GM12878 (cell line): Measurements from ENCODE around the gene MGMT. TPM values are rescaled to one million over a fixed set of nuclear protein-coding genes. Genes with fewer than 3 reads are reported as not detected.

Experiments used
- ATAC-seq: fragments of 200-7000 bp; cut with Tn5 transposase; 3 replicates; pipeline ENCODE4 v1.9.1; 2020; ENCODE audit warnings: mild to moderate bottlenecking, moderate library complexity
- BruUV-seq: library from RNA; stranded (reverse); fragments of 400-500 nt; replicated peaks from 2 replicates; lab custom pipeline; 2021; lab: Mats Ljungman, UMichigan
- CTCF ChIA-PET: fragments of 300-600 bp; sonication (Branson Sonifier 250); formaldehyde crosslinking; extraction: SDS; loops from one replicate; lab custom pipeline; 2021; ENCODE audit warnings: inconsistent platforms; lab: Yijun Ruan, JAX
- POLR2A ChIA-PET: fragments of 350-600 bp; formaldehyde crosslinking; extraction: SDS; loops from one replicate; lab custom pipeline; 2021; ENCODE audit warnings: inconsistent platforms; lab: Charles Lee
- RAD21 ChIA-PET: fragments of 300-600 bp; sonication (Branson Sonifier 250); formaldehyde crosslinking; loops from one replicate; lab custom pipeline; 2023; ENCODE audit warnings: antibody characterized with exemption; ENCODE audit not compliant: unreplicated experiment; lab: Charles Lee
- SMC1A ChIA-PET: fragments of 300-600 bp; sonication (Branson Sonifier 250); formaldehyde crosslinking; loops from one replicate; lab custom pipeline; 2023; ENCODE audit not compliant: unreplicated experiment, uncharacterized antibody; lab: Charles Lee
- DNase-seq: peaks from one replicate; pipeline ENCODE4 v3.0.0-alpha.2; 2011; ENCODE audit warnings: low read depth, low spot score
- FAIRE-seq: peaks from 3 replicates; lab custom pipeline; 2011; peaks lifted over from hg19 to GRCh38; lab: Jason Lieb, UNC
- H2AFZ ChIP-seq: 2 replicates; pipeline ENCODE4 v1.6.0; 2011; ENCODE audit warnings: low read depth, low read length, control low read depth; ENCODE audit not compliant: control insufficient read depth
- H3K27ac ChIP-seq: 2 replicates; pipeline ENCODE4 v1.5.1; 2011; ENCODE audit warnings: control low read depth; ENCODE audit not compliant: control insufficient read depth, insufficient read depth
- H3K27me3 ChIP-seq, 2 experiments: replicated peaks in 1 of 2; 2 replicates each; pipeline versions ENCODE4 v1.6.0 to v1.6.1; 2011; ENCODE audit warnings: low read length in 1 of 2; ENCODE audit not compliant: control insufficient read depth in 2 of 2, insufficient read depth in 2 of 2
- H3K36me3 ChIP-seq, 2 experiments: 2 replicates each; pipeline ENCODE4 v1.5.1; 2011; ENCODE audit warnings: low read length in 1 of 2; ENCODE audit not compliant: control insufficient read depth in 2 of 2, insufficient read depth in 2 of 2
- H3K4me1 ChIP-seq: 2 replicates; pipeline ENCODE4 v1.6.1; 2011; ENCODE audit warnings: mild to moderate bottlenecking, low read length, moderate library complexity, mixed read lengths; ENCODE audit not compliant: control insufficient read depth, insufficient read depth
- H3K4me2 ChIP-seq: 2 replicates; pipeline ENCODE4 v1.6.0; 2011; ENCODE audit warnings: control low read depth; ENCODE audit not compliant: control insufficient read depth, insufficient read depth
- H3K4me3 ChIP-seq: fragments of 200-600 bp; sonication (generic); 2 replicates; pipeline ENCODE4 v1.5.1; 2016
- H3K79me2 ChIP-seq: 2 replicates; pipeline ENCODE4 v1.6.0; 2011; ENCODE audit warnings: low read length; ENCODE audit not compliant: control insufficient read depth, insufficient read depth
- H3K9ac ChIP-seq: 2 replicates; pipeline ENCODE4 v1.8.0; 2011; ENCODE audit warnings: low read length, control low read depth, mixed read lengths; ENCODE audit not compliant: control insufficient read depth, insufficient read depth
- H3K9me3 ChIP-seq: replicated peaks from 3 replicates; pipeline ENCODE4 v1.5.1; 2011; ENCODE audit warnings: mild to moderate bottlenecking, low read length; ENCODE audit not compliant: control insufficient read depth, insufficient read depth
- H4K20me1 ChIP-seq: 2 replicates; pipeline ENCODE4 v1.6.0; 2011; ENCODE audit not compliant: control insufficient read depth, insufficient read depth
- BRCA1 ChIP-seq: IDR thresholded peaks from 2 replicates; pipeline ENCODE4 v1.6.1; 2011; ENCODE audit warnings: low read depth, low read length, improper control_type of control experiment
- CBX3 ChIP-seq: fragments of 200-600 bp; sonication (generic); IDR thresholded peaks from 2 replicates; pipeline ENCODE4 v1.6.1; 2016; ENCODE audit warnings: low read depth, borderline replicate concordance
- GABPA ChIP-seq: IDR thresholded peaks from 2 replicates; pipeline ENCODE4 v1.6.1; 2014; ENCODE audit warnings: antibody characterized with exemption, low read depth, mild to moderate bottlenecking, inconsistent platforms
- IRF3 ChIP-seq: fragments of 450-650 bp; IDR thresholded peaks from 2 replicates; pipeline ENCODE4 v1.6.1; 2014; ENCODE audit warnings: mild to moderate bottlenecking
- NR2C1 ChIP-seq: fragments of 450-650 bp; IDR thresholded peaks from 2 replicates; pipeline ENCODE4 v1.6.1; 2017; ENCODE audit warnings: antibody characterized with exemption, mild to moderate bottlenecking, moderate library complexity
- WGBS: methylation state at CpG from one replicate; pipeline ENCODE4 v1.1.6; 2016; ENCODE audit warnings: low lambda C conversion rate; ENCODE audit not compliant: insufficient replicate concordance, insufficient coverage; ENCODE audit errors: missing lambda C conversion rate; 5-methylcytosine and 5-hydroxymethylcytosine counted together
- in situ Hi-C: fragments of 300-500 bp; cut with MboI; formaldehyde crosslinking; loops from 9 replicates; pipeline ENCODE4 v1.14.3; 2018; ENCODE audit warnings: mixed read lengths
- intact Hi-C: fragments of 100-400 bp; cut with micrococcal nuclease; formaldehyde crosslinking; loops from one replicate; pipeline ENCODE4 v1.14.2; 2022; ENCODE audit not compliant: unreplicated experiment
- polyA plus RNA-seq, 11 experiments: library from polyadenylated mRNA; depleted of rRNA in 4 of 11; unstranded in 6 of 11; stranded (reverse) in 5 of 11; fragments of >200 nt; fragmentation: Nextera tagmentation in 4 of 11; fragmentation: Illumina TruSeq in 1 of 11; extraction: Ambion mirVana in 4 of 11; extraction: Trizol in 1 of 11; gene quantifications; 1 replicate in 1 of 11; 2 replicates in 10 of 11; pipeline versions ENCODE4 v1.2.1 to v1.2.3, GENCODE V29; 2011 to 2016; ENCODE audit warnings: inconsistent platforms in 2 of 11, missing spikeins in 2 of 11, low read depth in 1 of 11
- total RNA-seq, 4 experiments: library from RNA; depleted of rRNA in 3 of 4; stranded (reverse); fragments of >200 nt in 3 of 4; fragmentation: Illumina TruSeq in 1 of 4; extraction: Trizol in 1 of 4; gene quantifications; 2 replicates each; pipeline versions ENCODE4 v1.2.1 to v1.2.3, GENCODE V29; 2013 to 2021

MGMT gene
- total and polyA plus RNA-seq, 10 of the 15 experiments (the other 5 are each of a cell fraction or from before 2014, with no cell fraction given) = 0.16 to 24.2 (median 13.3) TPM

DNA sequence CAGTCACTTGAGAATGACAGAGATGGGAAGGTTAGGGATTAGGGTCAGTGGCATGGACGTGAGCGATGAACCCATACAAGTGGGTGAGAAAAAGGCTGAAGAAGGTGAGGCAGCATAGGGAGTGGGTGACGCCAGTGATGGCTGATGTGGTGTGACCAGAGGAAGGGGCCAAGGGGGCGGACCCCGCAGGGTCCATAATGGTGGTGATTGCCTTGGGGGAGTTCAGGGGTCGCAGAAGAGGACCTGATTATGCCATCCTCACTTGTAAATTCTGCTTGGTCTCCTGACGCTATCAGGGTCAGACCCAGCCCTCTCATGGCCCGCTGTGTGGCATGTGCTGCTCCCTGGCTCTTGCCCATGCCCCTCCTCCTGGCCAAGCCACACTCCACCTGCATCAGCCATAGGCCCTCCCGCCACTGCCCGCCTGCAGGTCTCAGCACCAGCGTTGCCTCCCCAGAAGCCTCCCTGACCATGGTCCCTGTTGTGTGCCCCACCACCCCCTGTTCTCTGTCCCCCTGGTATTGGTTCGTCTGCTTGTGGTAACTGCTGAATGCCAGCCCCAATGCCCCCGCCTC is 261.3 kb downstream of the MGMT start:
- no peaks in the 10 kb centered on the region for H3K4me1 ChIP-seq
- no peak overlapping the region for H3K4me2 ChIP-seq
- no peak overlapping the region for H2AFZ ChIP-seq
- CTCF ChIA-PET = no interaction called here
- SMC1A ChIA-PET = no interaction called here
- no TSS peak for BruUV-seq
- in situ Hi-C loops = no loop called here
- H4K20me1 ChIP-seq = no peaks in the 10 kb centered on the region
- no peaks in the 10 kb centered on the region; the same call in 2 of the 3 replicates for H3K9me3 ChIP-seq
- H3K9ac ChIP-seq = no peak overlapping the region
- H3K4me3 ChIP-seq = no peak overlapping the region
- H3K79me2 ChIP-seq = no peaks in the 10 kb centered on the region
- intact Hi-C loops = no loop called here
- no peak overlapping the region for H3K27ac ChIP-seq
- no peaks in the 10 kb centered on the region for H3K27me3 ChIP-seq
- no peaks in the 10 kb centered on the region for H3K36me3 ChIP-seq
- FAIRE-seq (no peak), ATAC-seq (no peak), DNase-seq (no peak)
- TF ChIP-seq BRCA1 (no peak), NR2C1 (no peak), GABPA (no peak), IRF3 (no peak), CBX3 (no peak)
- 93% methylated on average over 12 of the region's 13 CpGs for WGBS
- RAD21 ChIA-PET = no interaction called here
- POLR2A ChIA-PET = no interaction called here
